ENCODE data around the gene ARHGDIG. TPM values are rescaled to one million over a fixed set of nuclear protein-coding genes. Genes with fewer than 3 reads are reported as not detected.
"Not testable (repeated sequence)": the region's sequence is repeated elsewhere in the genome, so short reads cannot be mapped to it uniquely, and the experiment has no call there.

Gene ARHGDIG
- polyA plus RNA-seq, 3 donors: not detected

GRCh38 chr16:325375-326145 is 45.2 kb downstream of the ARHGDIG start:
- H3K27ac ChIP-seq (ENCODE audit: low read depth in 1 of 2, low read length in 2 of 2): peak overlapping the region; percentile 47 to 76
- H4K20me1 ChIP-seq (ENCODE audit: insufficient read depth, low read length): peaks cover 50% of the 10 kb centered on the region
- no peaks in the 10 kb centered on the region for H3K9me3 Mint-ChIP-seq
- TF ChIP-seq, protein P1, sequence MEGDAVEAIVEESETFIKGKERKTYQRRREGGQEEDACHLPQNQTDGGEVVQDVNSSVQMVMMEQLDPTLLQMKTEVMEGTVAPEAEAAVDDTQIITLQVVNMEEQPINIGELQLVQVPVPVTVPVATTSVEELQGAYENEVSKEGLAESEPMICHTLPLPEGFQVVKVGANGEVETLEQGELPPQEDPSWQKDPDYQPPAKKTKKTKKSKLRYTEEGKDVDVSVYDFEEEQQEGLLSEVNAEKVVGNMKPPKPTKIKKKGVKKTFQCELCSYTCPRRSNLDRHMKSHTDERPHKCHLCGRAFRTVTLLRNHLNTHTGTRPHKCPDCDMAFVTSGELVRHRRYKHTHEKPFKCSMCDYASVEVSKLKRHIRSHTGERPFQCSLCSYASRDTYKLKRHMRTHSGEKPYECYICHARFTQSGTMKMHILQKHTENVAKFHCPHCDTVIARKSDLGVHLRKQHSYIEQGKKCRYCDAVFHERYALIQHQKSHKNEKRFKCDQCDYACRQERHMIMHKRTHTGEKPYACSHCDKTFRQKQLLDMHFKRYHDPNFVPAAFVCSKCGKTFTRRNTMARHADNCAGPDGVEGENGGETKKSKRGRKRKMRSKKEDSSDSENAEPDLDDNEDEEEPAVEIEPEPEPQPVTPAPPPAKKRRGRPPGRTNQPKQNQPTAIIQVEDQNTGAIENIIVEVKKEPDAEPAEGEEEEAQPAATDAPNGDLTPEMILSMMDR (IDR thresholded peaks at IDR 0.05): no peak
- H3K9ac ChIP-seq (ENCODE audit: insufficient read depth, low read length, poor library complexity, severe bottlenecking): peak overlapping the region; percentile 69
- peaks cover 90% of the 10 kb centered on the region for H3K79me2 ChIP-seq (ENCODE audit: insufficient read depth, low read length)
- no peaks in the 10 kb centered on the region for H3K27me3 ChIP-seq (ENCODE audit: control insufficient read depth in 2 of 2, insufficient read depth in 2 of 2, low read length in 2 of 2)
- H3K36me3 Mint-ChIP-seq: peaks cover 4 to 6% of the 10 kb centered on the region in 2 donors
- H3K27me3 Mint-ChIP-seq (ENCODE audit: low read depth in 3 of 3): peaks cover 0 to 1% (median 0%) of the 10 kb centered on the region in 3 donors
- peak overlapping the region; percentile 50 to 90 (median 84) for H3K27ac Mint-ChIP-seq
- H3K36me3 ChIP-seq (replicated peaks in 1 of 2; ENCODE audit: control insufficient read depth in 1 of 2, insufficient read depth in 2 of 2, low read length in 2 of 2): peaks cover 0 to 6% of the 10 kb centered on the region in 2 donors
- H2AFZ ChIP-seq (ENCODE audit: insufficient read depth, low read depth, low read length, poor library complexity, severe bottlenecking): peak overlapping the region; percentile 74
- DNase-seq: peak in 1 of 3 donors; percentile 5
- peaks cover 52% of the 10 kb centered on the region for H3K4me1 Mint-ChIP-seq
- peak overlapping the region; percentile 77 to 90 for H3K4me3 Mint-ChIP-seq
- peak overlapping the region; percentile 20 to 72 (median 49) for H3K4me3 ChIP-seq (replicated peaks in 1 of 3; ENCODE audit: low read depth in 2 of 3, low read length in 3 of 3)
- intact Hi-C loops (cut with micrococcal nuclease): no loop called here
- H3K9me3 ChIP-seq (replicated peaks in 1 of 2; ENCODE audit: control insufficient read depth in 1 of 2, insufficient read depth in 1 of 2, low read length in 2 of 2): no peaks in the 10 kb centered on the region
- H3K4me2 ChIP-seq (replicated peaks; ENCODE audit: extremely low read depth, low read length, poor library complexity, severe bottlenecking): peak overlapping the region; percentile 75
- H3K4me1 ChIP-seq (ENCODE audit: control insufficient read depth in 1 of 2, insufficient read depth in 2 of 2, low read length in 2 of 2): peaks cover 47 to 55% of the 10 kb centered on the region in 2 donors
- 59% methylated on average over 18 of the region's 28 CpGs for WGBS (ENCODE audit: insufficient coverage)

- Mint-ChIP-seq H3K36me3 (peaks cover 10 to 13% of the 10 kb centered on the region in 2 donors), H3K4me3 (no peak overlapping the region), H3K27ac (no peak overlapping the region), H3K27me3 (ENCODE audit: low read depth in 3 of 3) (no peaks in the 10 kb centered on the region), H3K9me3 (no peaks in the 10 kb centered on the region), H3K4me1 (peaks cover 67% of the 10 kb centered on the region)
- no peak overlapping the region for H3K9ac ChIP-seq (ENCODE audit: insufficient read depth, low read length, poor library complexity, severe bottlenecking)
- DNase-seq: no peak
- WGBS (ENCODE audit: insufficient coverage): no CpG with 5 or more reads among the region's 2 CpGs
- H3K4me1 ChIP-seq (ENCODE audit: control insufficient read depth in 1 of 2, insufficient read depth in 2 of 2, low read length in 2 of 2): peaks cover 34 to 48% of the 10 kb centered on the region in 2 donors
- peaks cover 49% of the 10 kb centered on the region for H4K20me1 ChIP-seq (ENCODE audit: insufficient read depth, low read length)
- H3K36me3 ChIP-seq (replicated peaks in 1 of 2; ENCODE audit: control insufficient read depth in 1 of 2, insufficient read depth in 2 of 2, low read length in 2 of 2): peaks cover 0 to 10% of the 10 kb centered on the region in 2 donors
- H2AFZ ChIP-seq (ENCODE audit: insufficient read depth, low read depth, low read length, poor library complexity, severe bottlenecking): no peak overlapping the region
- TF ChIP-seq, protein P1 (IDR thresholded peaks at IDR 0.05): no peak
- H3K9me3 ChIP-seq (replicated peaks in 1 of 2; ENCODE audit: control insufficient read depth in 1 of 2, insufficient read depth in 1 of 2, low read length in 2 of 2): no peaks in the 10 kb centered on the region
- H3K27ac ChIP-seq (ENCODE audit: low read depth in 1 of 2, low read length in 2 of 2): no peak overlapping the region
- no peak overlapping the region for H3K4me2 ChIP-seq (replicated peaks; ENCODE audit: extremely low read depth, low read length, poor library complexity, severe bottlenecking)
- intact Hi-C loops (cut with micrococcal nuclease): no loop called here
- H3K79me2 ChIP-seq (ENCODE audit: insufficient read depth, low read length): peaks cover 95% of the 10 kb centered on the region
- H3K4me3 ChIP-seq (replicated peaks in 1 of 3; ENCODE audit: low read depth in 2 of 3, low read length in 3 of 3): no peak overlapping the region
- no peaks in the 10 kb centered on the region for H3K27me3 ChIP-seq (ENCODE audit: control insufficient read depth in 2 of 2, insufficient read depth in 2 of 2, low read length in 2 of 2)
Observed at GRCh38 chr16:330741-331140, 50.4 kb downstream of the ARHGDIG start.

GRCh38 chr16:331181-331814 is 50.9 kb downstream of the ARHGDIG start:
- H3K4me2 ChIP-seq (replicated peaks; ENCODE audit: extremely low read depth, low read length, poor library complexity, severe bottlenecking); DNase-seq; H3K9me3 Mint-ChIP-seq; H3K9ac ChIP-seq (ENCODE audit: insufficient read depth, low read length, poor library complexity, severe bottlenecking); H3K27ac ChIP-seq (ENCODE audit: low read depth in 1 of 2, low read length in 2 of 2); H3K4me3 Mint-ChIP-seq; H3K4me3 ChIP-seq (replicated peaks in 1 of 3; ENCODE audit: low read depth in 2 of 3, low read length in 3 of 3); H2AFZ ChIP-seq (ENCODE audit: insufficient read depth, low read depth, low read length, poor library complexity, severe bottlenecking); H3K9me3 ChIP-seq (replicated peaks in 1 of 2; ENCODE audit: control insufficient read depth in 1 of 2, insufficient read depth in 1 of 2, low read length in 2 of 2); intact Hi-C loops (cut with micrococcal nuclease); H3K27me3 Mint-ChIP-seq (ENCODE audit: low read depth in 3 of 3); H3K27me3 ChIP-seq (ENCODE audit: control insufficient read depth in 2 of 2, insufficient read depth in 2 of 2, low read length in 2 of 2): not testable (repeated sequence)
- 80% methylated on average over 1 of the region's 6 CpGs for WGBS (ENCODE audit: insufficient coverage)
- H3K27ac Mint-ChIP-seq: peak overlapping the region in 3 of 7 donors; percentile 19 to 65 (median 22)
- peaks cover 34 to 49% of the 10 kb centered on the region in 2 donors for H3K4me1 ChIP-seq (ENCODE audit: control insufficient read depth in 1 of 2, insufficient read depth in 2 of 2, low read length in 2 of 2)
- H3K79me2 ChIP-seq (ENCODE audit: insufficient read depth, low read length): peaks cover 98% of the 10 kb centered on the region
- H3K4me1 Mint-ChIP-seq: peaks cover 69% of the 10 kb centered on the region
- peaks cover 50% of the 10 kb centered on the region for H4K20me1 ChIP-seq (ENCODE audit: insufficient read depth, low read length)
- peaks cover 0 to 10% of the 10 kb centered on the region in 2 donors for H3K36me3 ChIP-seq (replicated peaks in 1 of 2; ENCODE audit: control insufficient read depth in 1 of 2, insufficient read depth in 2 of 2, low read length in 2 of 2)
- peaks cover 10 to 13% of the 10 kb centered on the region in 2 donors for H3K36me3 Mint-ChIP-seq

All from CD14-positive monocyte (primary cell).